WTC11 (cell line): ENCODE results near the gene NBAS.

ENCODE experiments used
- TF ChIP-seq, protein P1 (sequence below): sonication (generic); formaldehyde crosslinking; IDR thresholded peaks from 2 replicates; pipeline ENCODE4 v1.8.1; 2022; ENCODE audit warnings: mild to moderate bottlenecking, missing genetic modification reagents, moderate library complexity, borderline replicate concordance
- TF ChIP-seq, protein P2 (sequence below): sonication (generic); formaldehyde crosslinking; IDR thresholded peaks from 2 replicates; pipeline ENCODE4 v1.8.1; 2022; ENCODE audit warnings: low read depth, mild to moderate bottlenecking, moderate library complexity, missing genetic modification reagents, borderline replicate concordance

DNA sequence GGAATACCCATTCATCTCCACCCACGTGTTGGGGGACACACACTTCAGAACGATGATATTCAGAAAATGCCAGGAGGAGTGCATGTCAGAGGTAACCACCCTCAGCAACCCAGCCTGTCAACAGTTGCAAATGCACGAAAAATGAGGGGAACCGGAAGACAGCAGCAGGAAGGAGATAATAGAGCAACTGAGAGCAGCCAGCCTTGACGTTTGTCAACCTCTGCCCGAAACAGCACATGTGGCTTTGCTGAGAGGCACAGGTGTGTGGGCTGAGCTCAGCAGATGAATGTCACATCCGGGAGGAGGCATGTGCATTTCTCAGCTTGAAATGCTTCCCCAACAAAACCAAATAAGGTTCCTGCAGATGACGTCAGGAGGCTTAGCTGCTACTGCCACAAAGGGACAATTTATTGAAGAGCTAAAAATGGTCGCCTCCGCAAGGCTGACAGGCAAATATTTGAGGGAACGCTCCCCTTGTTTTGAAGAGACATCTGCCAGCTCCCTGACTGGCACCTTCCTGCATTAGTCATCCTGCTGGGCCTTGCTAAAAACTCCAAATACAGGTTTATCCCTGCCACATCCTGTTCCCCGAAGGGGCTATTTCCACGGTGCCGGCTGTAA is 419.0 kb downstream of the NBAS start:
- TF ChIP-seq, protein P1, sequence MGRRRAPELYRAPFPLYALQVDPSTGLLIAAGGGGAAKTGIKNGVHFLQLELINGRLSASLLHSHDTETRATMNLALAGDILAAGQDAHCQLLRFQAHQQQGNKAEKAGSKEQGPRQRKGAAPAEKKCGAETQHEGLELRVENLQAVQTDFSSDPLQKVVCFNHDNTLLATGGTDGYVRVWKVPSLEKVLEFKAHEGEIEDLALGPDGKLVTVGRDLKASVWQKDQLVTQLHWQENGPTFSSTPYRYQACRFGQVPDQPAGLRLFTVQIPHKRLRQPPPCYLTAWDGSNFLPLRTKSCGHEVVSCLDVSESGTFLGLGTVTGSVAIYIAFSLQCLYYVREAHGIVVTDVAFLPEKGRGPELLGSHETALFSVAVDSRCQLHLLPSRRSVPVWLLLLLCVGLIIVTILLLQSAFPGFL (CRISPR knock-in tag) = no peak
- TF ChIP-seq, protein P2, sequence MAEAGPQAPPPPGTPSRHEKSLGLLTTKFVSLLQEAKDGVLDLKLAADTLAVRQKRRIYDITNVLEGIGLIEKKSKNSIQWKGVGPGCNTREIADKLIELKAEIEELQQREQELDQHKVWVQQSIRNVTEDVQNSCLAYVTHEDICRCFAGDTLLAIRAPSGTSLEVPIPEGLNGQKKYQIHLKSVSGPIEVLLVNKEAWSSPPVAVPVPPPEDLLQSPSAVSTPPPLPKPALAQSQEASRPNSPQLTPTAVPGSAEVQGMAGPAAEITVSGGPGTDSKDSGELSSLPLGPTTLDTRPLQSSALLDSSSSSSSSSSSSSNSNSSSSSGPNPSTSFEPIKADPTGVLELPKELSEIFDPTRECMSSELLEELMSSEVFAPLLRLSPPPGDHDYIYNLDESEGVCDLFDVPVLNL (CRISPR knock-in tag) = no peak
